ENCODE measurements around the gene DSP. TPM values are rescaled to one million over a fixed set of nuclear protein-coding genes. Genes with fewer than 3 reads are reported as not detected.

The DSP gene
- total RNA-seq, 1 experiment from 2014 or later = 104 TPM

GRCh38 chr6:7532821-7533220, 8.7 kb upstream of the DSP start:
- H4K20me1 ChIP-seq (ENCODE audit: insufficient read depth) = no peaks in the 10 kb centered on the region
- H3K4me1 ChIP-seq (ENCODE audit: control insufficient read depth in 1 of 2, insufficient read depth in 2 of 2, low read length in 2 of 2) = peaks cover 14 to 26% of the 10 kb centered on the region in 2 experiments; a peak in 3 of 4 replicates
- no peak for TF ChIP-seq SRF (IDR thresholded peaks at IDR 0.05; ENCODE audit: low read depth)
- TF ChIP-seq ATF3 (IDR thresholded peaks at IDR 0.05) = no peak
- no peak for TF ChIP-seq ZBTB33 (IDR thresholded peaks at IDR 0.05; ENCODE audit: extremely low read depth, insufficient replicate concordance, low read length)
- no peak for TF ChIP-seq CBX3 (IDR thresholded peaks at IDR 0.05; ENCODE audit: low read depth)
- no peak for TF ChIP-seq YY1 (IDR thresholded peaks at IDR 0.05; ENCODE audit: extremely low read depth, insufficient replicate concordance, low read depth, low read length)
- no peak for TF ChIP-seq POLR2AphosphoS5 (IDR thresholded peaks at IDR 0.05; ENCODE audit: low read depth, low read length)
- TF ChIP-seq ELF1 (IDR thresholded peaks at IDR 0.05; ENCODE audit: borderline replicate concordance, low read depth) = no peak
- no TSS peak for BruUV-seq (replicated peaks)
- H3K4me2 ChIP-seq (ENCODE audit: low read length) = peak overlapping the region; percentile 74
- H3K36me3 ChIP-seq (ENCODE audit: control insufficient read depth in 1 of 2, insufficient read depth in 2 of 2, low read length in 2 of 2) = no peaks in the 10 kb centered on the region
- no peak overlapping the region for H3K27ac ChIP-seq (ENCODE audit: low read depth, low read length)
- peak overlapping the region; percentile 99 for H2AFZ ChIP-seq (ENCODE audit: low read depth, low read length, poor library complexity, severe bottlenecking)
- peak overlapping the region in 1 of 2 experiments; percentile 23; a peak in 1 of 4 replicates for H3K4me3 ChIP-seq (replicated peaks in 1 of 2; ENCODE audit: low read depth in 1 of 2, low read length in 2 of 2)
- no peak for DNase-seq (ENCODE audit: low read depth, low spot score)
- ATAC-seq = peak; percentile 60
- no peaks in the 10 kb centered on the region for H3K79me2 ChIP-seq (ENCODE audit: insufficient read depth, low read length)
- CTCF ChIA-PET = no interaction called here
- intact Hi-C loops (cut with micrococcal nuclease) = no loop called here
- POLR2A ChIA-PET = no interaction called here
- H3K9ac ChIP-seq (ENCODE audit: low read length) = 0 out of 2 replicates have a peak overlapping the region, but pooled peaks have one; percentile 10
- RAD21 ChIA-PET (ENCODE audit: low non-redundant PET in 1 of 2, low total read pairs in 2 of 2, uncharacterized antibody in 2 of 2, unreplicated experiment in 2 of 2) = no interaction called here
- no peaks in the 10 kb centered on the region for H3K9me2 ChIP-seq (ENCODE audit: insufficient read depth)
- no peaks in the 10 kb centered on the region for H3K27me3 ChIP-seq (ENCODE audit: insufficient read depth, low read length)
- no peaks in the 10 kb centered on the region for H3K9me3 ChIP-seq (ENCODE audit: control insufficient read depth in 1 of 2, insufficient read depth in 1 of 2, low read depth in 1 of 2, low read length in 2 of 2)

- no peak overlapping the region for H3K27ac ChIP-seq (ENCODE audit: low read depth, low read length)
- ChIA-PET RAD21 (ENCODE audit: low non-redundant PET in 1 of 2, low total read pairs in 2 of 2, uncharacterized antibody in 2 of 2, unreplicated experiment in 2 of 2) (no interaction called here), POLR2A (no interaction called here), CTCF (no interaction called here)
- H3K9ac ChIP-seq (ENCODE audit: low read length) = no peak overlapping the region
- no peak overlapping the region for H3K4me2 ChIP-seq (ENCODE audit: low read length)
- H3K27me3 ChIP-seq (ENCODE audit: insufficient read depth, low read length) = no peaks in the 10 kb centered on the region
- H3K9me2 ChIP-seq (ENCODE audit: insufficient read depth) = no peaks in the 10 kb centered on the region
- no peak for ATAC-seq
- no peaks in the 10 kb centered on the region for H3K9me3 ChIP-seq (ENCODE audit: control insufficient read depth in 1 of 2, insufficient read depth in 1 of 2, low read depth in 1 of 2, low read length in 2 of 2)
- H4K20me1 ChIP-seq (ENCODE audit: insufficient read depth) = no peaks in the 10 kb centered on the region
- no peaks in the 10 kb centered on the region for H3K36me3 ChIP-seq (ENCODE audit: control insufficient read depth in 1 of 2, insufficient read depth in 2 of 2, low read length in 2 of 2)
- no peak overlapping the region for H2AFZ ChIP-seq (ENCODE audit: low read depth, low read length, poor library complexity, severe bottlenecking)
- peaks cover 14 to 22% of the 10 kb centered on the region in 2 experiments; a peak in 3 of 4 replicates for H3K4me1 ChIP-seq (ENCODE audit: control insufficient read depth in 1 of 2, insufficient read depth in 2 of 2, low read length in 2 of 2)
- H3K4me3 ChIP-seq (replicated peaks in 1 of 2; ENCODE audit: low read depth in 1 of 2, low read length in 2 of 2) = no peak overlapping the region
- no peak for DNase-seq (ENCODE audit: low read depth, low spot score)
- intact Hi-C loops (cut with micrococcal nuclease) = no loop called here
- H3K79me2 ChIP-seq (ENCODE audit: insufficient read depth, low read length) = no peaks in the 10 kb centered on the region
- no TSS peak for BruUV-seq (replicated peaks)
- TF ChIP-seq CBX3 (IDR thresholded peaks at IDR 0.05; ENCODE audit: low read depth) (no peak), CEBPB (IDR thresholded peaks at IDR 0.05; ENCODE audit: low read depth) (no peak), ZFX (IDR thresholded peaks at IDR 0.05) (no peak), YY1 (IDR thresholded peaks at IDR 0.05; ENCODE audit: extremely low read depth, insufficient replicate concordance, low read depth, low read length) (no peak), CTCF (IDR thresholded peaks at IDR 0.05 in 2 of 3, conservative IDR thresholded peaks at IDR 0.05 in 1 of 3; ENCODE audit: borderline replicate concordance in 1 of 3, insufficient read depth in 1 of 3, low read depth in 2 of 3, low read length in 2 of 3) (no peak), ATF3 (IDR thresholded peaks at IDR 0.05) (no peak), POLR2A (IDR thresholded peaks at IDR 0.05; ENCODE audit: borderline replicate concordance, extremely low read depth, insufficient read depth, insufficient read length) (no peak), ZNF274 (IDR thresholded peaks at IDR 0.05; ENCODE audit: low read depth, low read length) (no peak), POLR2AphosphoS5 (IDR thresholded peaks at IDR 0.05; ENCODE audit: low read depth, low read length) (no peak), TCF7L2 (IDR thresholded peaks at IDR 0.05; ENCODE audit: borderline replicate concordance, extremely low read depth, insufficient read depth, insufficient read length) (no peak)
Measured at GRCh38 chr6:7534192-7534591, 7.3 kb upstream of the DSP start.

Measured in HCT116 (cell line).